ENCODE results near the gene CDH24. TPM values are rescaled to one million over a fixed set of nuclear protein-coding genes. Genes with fewer than 3 reads are reported as not detected.
A peak's percentile ranks its signal among the peaks of the same experiment; 100 is the strongest.

Gene CDH24
- total and polyA plus RNA-seq, 2 of the 13 experiments (the other 11 are each of a cell fraction or from before 2014, with no cell fraction given): 0.69 to 0.99 TPM

GRCh38 chr14:23057757-23058653 is 685 bp upstream of the CDH24 start (continued):
- TF ChIP-seq ZBTB40 (IDR thresholded peaks at IDR 0.05): no peak
- TF ChIP-seq ZBTB40 (CRISPR knock-in tag; IDR thresholded peaks at IDR 0.05): no peak
- no peak for TF ChIP-seq SOX6 (IDR thresholded peaks at IDR 0.05)
- peak; percentile 80; the same call in 1 of the 2 replicates for TF ChIP-seq SOX6 (CRISPR knock-in tag; IDR thresholded peaks at IDR 0.05)
- peak; percentile 91 for TF ChIP-seq KLF15 (CRISPR knock-in tag; IDR thresholded peaks at IDR 0.05; ENCODE audit: borderline replicate concordance)
- no peak; the same call in 1 of the 2 replicates for TF ChIP-seq SIX1 (CRISPR knock-in tag; IDR thresholded peaks at IDR 0.05; ENCODE audit: borderline replicate concordance)
- TF ChIP-seq, protein P1, sequence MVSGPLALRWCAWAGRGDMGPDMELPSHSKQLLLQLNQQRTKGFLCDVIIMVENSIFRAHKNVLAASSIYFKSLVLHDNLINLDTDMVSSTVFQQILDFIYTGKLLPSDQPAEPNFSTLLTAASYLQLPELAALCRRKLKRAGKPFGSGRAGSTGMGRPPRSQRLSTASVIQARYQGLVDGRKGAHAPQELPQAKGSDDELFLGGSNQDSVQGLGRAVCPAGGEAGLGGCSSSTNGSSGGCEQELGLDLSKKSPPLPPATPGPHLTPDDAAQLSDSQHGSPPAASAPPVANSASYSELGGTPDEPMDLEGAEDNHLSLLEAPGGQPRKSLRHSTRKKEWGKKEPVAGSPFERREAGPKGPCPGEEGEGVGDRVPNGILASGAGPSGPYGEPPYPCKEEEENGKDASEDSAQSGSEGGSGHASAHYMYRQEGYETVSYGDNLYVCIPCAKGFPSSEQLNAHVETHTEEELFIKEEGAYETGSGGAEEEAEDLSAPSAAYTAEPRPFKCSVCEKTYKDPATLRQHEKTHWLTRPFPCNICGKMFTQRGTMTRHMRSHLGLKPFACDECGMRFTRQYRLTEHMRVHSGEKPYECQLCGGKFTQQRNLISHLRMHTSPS (CRISPR knock-in tag; IDR thresholded peaks at IDR 0.05; ENCODE audit: low read depth): peak; percentile 52
- peak; percentile 86 for TF ChIP-seq AKAP8 (CRISPR knock-in tag; IDR thresholded peaks at IDR 0.05)
- peak; percentile 63; the same call in 1 of the 2 replicates for TF ChIP-seq BRCA1 (CRISPR knock-in tag; IDR thresholded peaks at IDR 0.05)
- peak; percentile 65 for TF ChIP-seq SNAPC5 (CRISPR knock-in tag; IDR thresholded peaks at IDR 0.05; ENCODE audit: borderline replicate concordance)
- peak; percentile 98 for TF ChIP-seq RAD21 (CRISPR knock-in tag; IDR thresholded peaks at IDR 0.05)
- TF ChIP-seq ZNF441 (CRISPR knock-in tag; IDR thresholded peaks at IDR 0.05; ENCODE audit: borderline replicate concordance): no peak
- peak; percentile 23; the same call in 1 of the 2 replicates for TF ChIP-seq PRDM10 (CRISPR knock-in tag; IDR thresholded peaks at IDR 0.05; ENCODE audit: low read depth)
